Lower lobe of right lung (tissue), 2 donors: Measurements from ENCODE around the gene TMEM108. TPM values are rescaled to one million over a fixed set of nuclear protein-coding genes. Genes with fewer than 3 reads are reported as not detected.

Experiments
- ATAC-seq, 2 donors: fragments of 200-7000 bp; cut with Tn5 transposase; one replicate each; pipeline ENCODE4 v1.9.1; 2020 to 2022; ENCODE audit warnings: mild to moderate bottlenecking in 2 of 2, moderate library complexity in 2 of 2
- DNase-seq: peaks from one replicate; pipeline ENCODE4 v3.0.0-alpha.2; 2020
- H3K27ac ChIP-seq: fragments of 200-600 bp; one replicate; pipeline ENCODE4 v1.8.0; 2022
- H3K27me3 ChIP-seq: fragments of 200-600 bp; one replicate; pipeline ENCODE4 v1.8.0; 2022; ENCODE audit warnings: low read depth
- H3K36me3 ChIP-seq: fragments of 200-600 bp; one replicate; pipeline ENCODE4 v1.8.0; 2022; ENCODE audit warnings: mild to moderate bottlenecking
- H3K4me1 ChIP-seq: fragments of 200-600 bp; one replicate; pipeline ENCODE4 v1.8.0; 2022
- H3K4me3 ChIP-seq: fragments of 200-600 bp; one replicate; pipeline ENCODE4 v1.8.0; 2022; ENCODE audit warnings: mild to moderate bottlenecking
- H3K9me3 ChIP-seq: fragments of 200-600 bp; one replicate; pipeline ENCODE4 v1.8.0; 2022
- CTCF ChIP-seq: fragments of 200-600 bp; IDR thresholded peaks from one replicate; pipeline ENCODE4 v1.8.0; 2022; ENCODE audit warnings: antibody characterized with exemption, mild to moderate bottlenecking
- intact Hi-C: fragments of 100-400 bp; cut with DNase I; formaldehyde crosslinking; loops from one replicate; pipeline ENCODE4 v1.11.0; 2022
- total RNA-seq: library from RNA; stranded (reverse); fragmentation: NEBNext Ultra II Directional; extraction: Animal tissue kit (Norgen Biotek cat#: 25700); gene quantifications from one replicate; pipeline ENCODE4 v1.2.1, GENCODE V29; 2021
- donor health status: DM: no; HTN: yes; CAD: no; lungs with severe emphysema.

TMEM108 gene
- total RNA-seq, 1 donor from 2014 or later: 18.5 TPM

GRCh38 chr3:133159498-133160475 is 121.6 kb downstream of the TMEM108 start:
- Histone ChIP-seq H3K9me3 (no peaks in the 10 kb centered on the region), H3K4me1 (peaks cover 6% of the 10 kb centered on the region), H3K27ac (no peak overlapping the region), H3K27me3 (no peaks in the 10 kb centered on the region), H3K36me3 (no peaks in the 10 kb centered on the region), H3K4me3 (no peak overlapping the region)
- intact Hi-C loops: no loop called here
- no peak for ATAC-seq
- TF ChIP-seq CTCF: no peak
- no peak for DNase-seq

GRCh38 chr3:133161656-133162055 is 123.5 kb downstream of the TMEM108 start:
- intact Hi-C loops: no loop called here
- H3K4me1 ChIP-seq: peaks cover 6% of the 10 kb centered on the region
- DNase-seq (no peak), ATAC-seq (peak; percentile 34 to 43)
- no peak overlapping the region for H3K4me3 ChIP-seq
- H3K9me3 ChIP-seq: no peaks in the 10 kb centered on the region
- H3K36me3 ChIP-seq: no peaks in the 10 kb centered on the region
- no peak overlapping the region for H3K27ac ChIP-seq
- no peaks in the 10 kb centered on the region for H3K27me3 ChIP-seq
- no peak for TF ChIP-seq CTCF

GRCh38 chr3:133162265-133162664 is 124.1 kb downstream of the TMEM108 start:
- no peak overlapping the region for H3K27ac ChIP-seq
- H3K4me1 ChIP-seq: peaks cover 6% of the 10 kb centered on the region
- H3K4me3 ChIP-seq: no peak overlapping the region
- no peak for TF ChIP-seq CTCF
- H3K9me3 ChIP-seq: no peaks in the 10 kb centered on the region
- DNase-seq: no peak
- no peak for ATAC-seq
- intact Hi-C loops: no loop called here
- H3K27me3 ChIP-seq: no peaks in the 10 kb centered on the region
- no peaks in the 10 kb centered on the region for H3K36me3 ChIP-seq

GRCh38 chr3:133162670-133163305 is 124.6 kb downstream of the TMEM108 start:
- peaks cover 6% of the 10 kb centered on the region for H3K4me1 ChIP-seq
- intact Hi-C loops: no loop called here
- no peak overlapping the region for H3K4me3 ChIP-seq
- H3K27me3 ChIP-seq: no peaks in the 10 kb centered on the region
- no peaks in the 10 kb centered on the region for H3K9me3 ChIP-seq
- DNase-seq: no peak
- H3K27ac ChIP-seq: no peak overlapping the region
- no peaks in the 10 kb centered on the region for H3K36me3 ChIP-seq
- TF ChIP-seq CTCF: no peak
- ATAC-seq: no peak

- DNase-seq: no peak
- intact Hi-C loops: no loop called here
- H3K27me3 ChIP-seq: no peaks in the 10 kb centered on the region
These were observed 129.3 kb downstream of the TMEM108 start for GRCh38 chr3:133167340-133168024.

More at GRCh38 chr3:133167340-133168024, 129.3 kb downstream of the TMEM108 start:
- no peak for TF ChIP-seq CTCF
- Histone ChIP-seq H3K36me3 (no peaks in the 10 kb centered on the region), H3K4me1 (peaks cover 3% of the 10 kb centered on the region), H3K27ac (no peak overlapping the region), H3K4me3 (no peak overlapping the region), H3K9me3 (no peaks in the 10 kb centered on the region)
- no peak for ATAC-seq
